Thoracic aorta (tissue), 2 donors: ENCODE data around the gene UBL4A. TPM values are rescaled to one million over a fixed set of nuclear protein-coding genes. Genes with fewer than 3 reads are reported as not detected.
A peak's percentile ranks its signal among the peaks of the same experiment; 100 is the strongest.

Experiments used
- ATAC-seq: fragments of 150-250 bp; one replicate; pipeline ENCODE4 v1.8.0; 2017; ENCODE audit warnings: low read depth; ENCODE audit not compliant: insufficient number of reproducible peaks, low FRiP score
- DNase-seq: peaks from one replicate; pipeline ENCODE4 v3.0.0-alpha.2; 2020; ENCODE audit warnings: low spot score
- H3K27ac ChIP-seq, 2 donors: fragments of 200-600 bp; sonication (generic); 1 replicate in 1 of 2; 2 replicates in 1 of 2; pipeline ENCODE4 v1.5.1; 2016; ENCODE audit warnings: mild to moderate bottlenecking in 2 of 2, moderate library complexity in 2 of 2
- H3K27me3 ChIP-seq: fragments of 200-600 bp; sonication (generic); replicated peaks from 2 replicates; pipeline ENCODE4 v1.6.0; 2016; ENCODE audit warnings: mild to moderate bottlenecking; ENCODE audit not compliant: insufficient read depth
- H3K36me3 ChIP-seq: fragments of 200-600 bp; sonication (generic); one replicate; pipeline ENCODE4 v1.5.1; 2016
- H3K4me1 ChIP-seq, 2 donors: fragments of 200-600 bp; sonication (generic); 1 replicate in 1 of 2; 2 replicates in 1 of 2; pipeline versions ENCODE4 v1.5.1 to v1.6.0; 2016; ENCODE audit warnings: low read depth in 2 of 2, mild to moderate bottlenecking in 1 of 2; ENCODE audit not compliant: control insufficient read depth in 1 of 2
- H3K4me3 ChIP-seq: fragments of 200-600 bp; sonication (generic); 2 replicates; pipeline ENCODE4 v1.5.1; 2016; ENCODE audit warnings: mild to moderate bottlenecking
- H3K9me3 ChIP-seq: fragments of 200-600 bp; sonication (generic); 2 replicates; pipeline ENCODE4 v1.5.1; 2016
- CTCF ChIP-seq: fragments of 200-600 bp; sonication (generic); IDR thresholded peaks from one replicate; pipeline ENCODE4 v1.5.1; 2019; ENCODE audit warnings: antibody characterized with exemption
- total RNA-seq, 2 donors: library from RNA; depleted of rRNA; stranded (reverse); fragments of >200 nt; gene quantifications; one replicate each; pipeline versions ENCODE4 v1.1.0 to v1.2.3, GENCODE V29; 2016

Gene UBL4A
- total RNA-seq, 2 donors from 2014 or later = 28.1 to 67.1 TPM

GRCh38 chrX:154446430-154446829, 40.0 kb downstream of the UBL4A start:
- no peak for DNase-seq
- Histone ChIP-seq H3K27me3 (no peaks in the 10 kb centered on the region), H3K9me3 (no peaks in the 10 kb centered on the region), H3K27ac (no peak overlapping the region), H3K4me1 (peaks cover 6 to 22% of the 10 kb centered on the region in 2 donors), H3K36me3 (peaks cover 18% of the 10 kb centered on the region), H3K4me3 (no peak overlapping the region)
- no peak for ATAC-seq
- no peak for TF ChIP-seq CTCF

- H3K27me3 ChIP-seq = no peaks in the 10 kb centered on the region
- peaks cover 18% of the 10 kb centered on the region for H3K36me3 ChIP-seq
These were observed 40.6 kb downstream of the UBL4A start for GRCh38 chrX:154445776-154446175.

GRCh38 chrX:154444755-154445246, 41.6 kb downstream of the UBL4A start:
- no peak for ATAC-seq
- peaks cover 6 to 22% of the 10 kb centered on the region in 2 donors for H3K4me1 ChIP-seq
- no peaks in the 10 kb centered on the region for H3K9me3 ChIP-seq
- peaks cover 10% of the 10 kb centered on the region for H3K36me3 ChIP-seq
- no peak for DNase-seq
- peak overlapping the region; percentile 38 to 71 for H3K27ac ChIP-seq
- no peak for TF ChIP-seq CTCF
- H3K27me3 ChIP-seq = no peaks in the 10 kb centered on the region
- H3K4me3 ChIP-seq = peak overlapping the region; percentile 78

More at GRCh38 chrX:154445776-154446175, 40.6 kb downstream of the UBL4A start:
- no peak for TF ChIP-seq CTCF
- Histone ChIP-seq H3K4me1 (peaks cover 6 to 22% of the 10 kb centered on the region in 2 donors), H3K4me3 (no peak overlapping the region), H3K27ac (no peak overlapping the region), H3K9me3 (no peaks in the 10 kb centered on the region)
- ATAC-seq (no peak), DNase-seq (no peak)

- DNase-seq = no peak
- TF ChIP-seq CTCF = no peak
- Histone ChIP-seq H3K36me3 (peaks cover 8% of the 10 kb centered on the region), H3K27ac (peak within 1 kb of the TSS; percentile 66 to 77), H3K9me3 (no peaks in the 10 kb centered on the region), H3K4me1 (peaks cover 6 to 23% of the 10 kb centered on the region in 2 donors), H3K4me3 (peak within 1 kb of the TSS; percentile 78), H3K27me3 (no peaks in the 10 kb centered on the region)
- no peak for ATAC-seq
These were observed 42.2 kb downstream of the UBL4A start, which contains the start of gene FAM50A for GRCh38 chrX:154443992-154444754. TSS of gene FAM50A (plus strand) at chrX:154444141. CDS start at chrX:154444236, 95 bp downstream.

- Histone ChIP-seq H3K4me3 (peak overlapping the region; percentile 70), H3K27me3 (no peaks in the 10 kb centered on the region), H3K36me3 (peaks cover 3% of the 10 kb centered on the region), H3K9me3 (no peaks in the 10 kb centered on the region), H3K4me1 (peaks cover 6 to 30% of the 10 kb centered on the region in 2 donors), H3K27ac (peak overlapping the region; percentile 66 to 77)
- ATAC-seq (no peak), DNase-seq (no peak)
- no peak for TF ChIP-seq CTCF
These were observed 42.9 kb downstream of the UBL4A start for GRCh38 chrX:154443479-154443910.
